Measurements from ENCODE around the gene TMSB4X. TPM values are rescaled to one million over a fixed set of nuclear protein-coding genes. Genes with fewer than 3 reads are reported as not detected.

TMSB4X gene
- total and polyA plus RNA-seq, 8 donors: 460 to 2,276 (median 1,009) TPM

- H3K4me3 ChIP-seq: no peak overlapping the region
- H3K4me1 ChIP-seq: peaks cover 9 to 16% (median 16%) of the 10 kb centered on the region in 3 donors
- H3K27me3 ChIP-seq: no peaks in the 10 kb centered on the region
- intact Hi-C loops (cut with DNase I): loop anchor here in 2 of 3 donors (10.0 kb wide), 2 partner anchors 535 to 545 kb away; no protein-coding TSS in a partner anchor
- ATAC-seq: peak; percentile 60 to 81 (median 71)
- H3K27ac ChIP-seq: peak overlapping the region in 2 of 4 donors; percentile 38 to 54
- no peaks in the 10 kb centered on the region for H3K36me3 ChIP-seq
- H3K9me3 ChIP-seq: no peaks in the 10 kb centered on the region
- peak; percentile 83 for FAIRE-seq
- WGBS, 2 donors: 40 to 60% methylated on average over 11 of the region's 11 CpGs
- peak in 4 of 6 donors; percentile 53 to 68 (median 61) for DNase-seq
- TF ChIP-seq CTCF (IDR thresholded peaks at IDR 0.05): no peak
Measured at GRCh38 chrX:12949927-12950656, 24.8 kb upstream of the TMSB4X start.

- peaks cover 9 to 19% (median 16%) of the 10 kb centered on the region in 3 donors for H3K4me1 ChIP-seq
Measured at GRCh38 chrX:12950851-12951594, 23.9 kb upstream of the TMSB4X start.

GRCh38 chrX:12951595-12951975, 23.3 kb upstream of the TMSB4X start:
- DNase-seq (no peak), FAIRE-seq (no peak), ATAC-seq (no peak)
- Histone ChIP-seq H3K36me3 (no peaks in the 10 kb centered on the region), H3K4me1 (peaks cover 9 to 21% (median 16%) of the 10 kb centered on the region in 3 donors), H3K27ac (no peak overlapping the region), H3K27me3 (no peaks in the 10 kb centered on the region), H3K9me3 (no peaks in the 10 kb centered on the region), H3K4me3 (no peak overlapping the region)
- WGBS, 2 donors: 88 to 94% methylated on average over 5 of the region's 5 CpGs
- intact Hi-C loops (cut with DNase I): loop anchor here in 2 of 3 donors (10.0 kb wide), 2 partner anchors 533 to 543 kb away; no protein-coding TSS in a partner anchor
- no peak for TF ChIP-seq CTCF (IDR thresholded peaks at IDR 0.05)

More at GRCh38 chrX:12950851-12951594, 23.9 kb upstream of the TMSB4X start:
- Histone ChIP-seq H3K27ac (peak overlapping the region in 2 of 4 donors; percentile 31 to 54), H3K4me3 (no peak overlapping the region), H3K36me3 (no peaks in the 10 kb centered on the region), H3K9me3 (no peaks in the 10 kb centered on the region), H3K27me3 (no peaks in the 10 kb centered on the region)
- WGBS, 2 donors: 70 to 80% methylated on average over 9 of the region's 9 CpGs
- DNase-seq: no peak
- intact Hi-C loops (cut with DNase I): loop anchor here in 2 of 3 donors (10.0 kb wide), 2 partner anchors 534 to 544 kb away; no protein-coding TSS in a partner anchor
- ATAC-seq: peak in 2 of 4 donors; percentile 45 to 61
- no peak for FAIRE-seq
- TF ChIP-seq CTCF (IDR thresholded peaks at IDR 0.05): no peak

GRCh38 chrX:12953420-12953819, 21.5 kb upstream of the TMSB4X start:
- ATAC-seq (no peak), FAIRE-seq (no peak), DNase-seq (no peak)
- Histone ChIP-seq H3K27me3 (no peaks in the 10 kb centered on the region), H3K36me3 (no peaks in the 10 kb centered on the region), H3K4me3 (no peak overlapping the region), H3K9me3 (no peaks in the 10 kb centered on the region), H3K27ac (no peak overlapping the region), H3K4me1 (peaks cover 0 to 12% (median 0%) of the 10 kb centered on the region in 3 donors)
- TF ChIP-seq CTCF (IDR thresholded peaks at IDR 0.05): no peak
- intact Hi-C loops (cut with DNase I): loop anchor here in 2 of 3 donors (10.0 kb wide), 2 partner anchors 531 to 541 kb away; no protein-coding TSS in a partner anchor
- 86 to 91% methylated on average over 8 of the region's 8 CpGs for WGBS, 2 donors

Data from pancreas (tissue), 10 donors.